ENCODE measurements around the gene STYXL1.

STYXL1 gene

GRCh38 chr7:75979759-75980429 lies 67.9 kb downstream of the STYXL1 start:
- DNase-seq (ENCODE audit: low read depth), result no peak

GRCh38 chr7:75977743-75978142 lies 70.1 kb downstream of the STYXL1 start:
- DNase-seq (ENCODE audit: low read depth), result peak; percentile 79

GRCh38 chr7:75971961-75972763 lies 75.6 kb downstream of the STYXL1 start:
- no peak for DNase-seq (ENCODE audit: low read depth)

GRCh38 chr7:75971309-75971960 lies 76.4 kb downstream of the STYXL1 start:
- DNase-seq (ENCODE audit: low read depth), result no peak

GRCh38 chr7:75969704-75970498 lies 77.9 kb downstream of the STYXL1 start:
- no peak for DNase-seq (ENCODE audit: low read depth)

GRCh38 chr7:75969182-75969581 lies 78.6 kb downstream of the STYXL1 start:
- peak; percentile 64 for DNase-seq (ENCODE audit: low read depth)

- no peak for DNase-seq (ENCODE audit: low read depth)
Measured at GRCh38 chr7:75968561-75969001, 79.2 kb downstream of the STYXL1 start.

- DNase-seq (ENCODE audit: low read depth), result no peak
Measured at GRCh38 chr7:75968012-75968411, 79.8 kb downstream of the STYXL1 start.

- no peak for DNase-seq (ENCODE audit: low read depth)
Measured at GRCh38 chr7:75967487-75967997, 80.3 kb downstream of the STYXL1 start.

GRCh38 chr7:75967055-75967454 lies 80.7 kb downstream of the STYXL1 start:
- peak; percentile 3 for DNase-seq (ENCODE audit: low read depth)

GRCh38 chr7:75966190-75966961 lies 81.4 kb downstream of the STYXL1 start:
- peak; percentile 95 for DNase-seq (ENCODE audit: low read depth)

GRCh38 chr7:75965617-75966016 lies 82.2 kb downstream of the STYXL1 start:
- no peak for DNase-seq (ENCODE audit: low read depth)

GRCh38 chr7:75963381-75963995 lies 84.3 kb downstream of the STYXL1 start:
- DNase-seq (ENCODE audit: low read depth), result no peak

- DNase-seq (ENCODE audit: low read depth), result peak; percentile 92
Measured at GRCh38 chr7:75962607-75963380, 85.0 kb downstream of the STYXL1 start.

- no peak for DNase-seq (ENCODE audit: low read depth)
Measured at GRCh38 chr7:75961218-75961617, 86.6 kb downstream of the STYXL1 start.

- no peak for DNase-seq (ENCODE audit: low read depth)
Measured at GRCh38 chr7:75960372-75960771, 87.4 kb downstream of the STYXL1 start.

- DNase-seq (ENCODE audit: low read depth), result no peak
Measured at GRCh38 chr7:75958802-75959543, 88.8 kb downstream of the STYXL1 start.

GRCh38 chr7:75957021-75957736 lies 90.6 kb downstream of the STYXL1 start:
- no peak for DNase-seq (ENCODE audit: low read depth)
